ENCODE results near the gene KLHL26. TPM values are rescaled to one million over a fixed set of nuclear protein-coding genes. Genes with fewer than 3 reads are reported as not detected.
"Not testable (repeated sequence)": the region's sequence is repeated elsewhere in the genome, so short reads cannot be mapped to it uniquely, and the experiment has no call there.

KLHL26 gene
- total RNA-seq, 1 donor from 2014 or later = 10.5 TPM

GRCh38 chr19:18600692-18601397 is 36.0 kb upstream of the KLHL26 start:
- intact Hi-C loops (cut with micrococcal nuclease) = not testable (repeated sequence)

- intact Hi-C loops (cut with micrococcal nuclease) = no loop called here
Measured at GRCh38 chr19:18601875-18602274, 35.0 kb upstream of the KLHL26 start.

- intact Hi-C loops (cut with micrococcal nuclease) = no loop called here
Measured at GRCh38 chr19:18603255-18603957, 33.4 kb upstream of the KLHL26 start.

GRCh38 chr19:18603958-18604819 is 32.6 kb upstream of the KLHL26 start:
- intact Hi-C loops (cut with micrococcal nuclease) = no loop called here

- intact Hi-C loops (cut with micrococcal nuclease) = no loop called here
Measured at GRCh38 chr19:18604820-18605159, 32.0 kb upstream of the KLHL26 start.

GRCh38 chr19:18605196-18605545 is 31.7 kb upstream of the KLHL26 start:
- intact Hi-C loops (cut with micrococcal nuclease) = no loop called here

GRCh38 chr19:18605546-18606280 is 31.1 kb upstream of the KLHL26 start:
- intact Hi-C loops (cut with micrococcal nuclease) = no loop called here

- intact Hi-C loops (cut with micrococcal nuclease) = no loop called here
Measured at GRCh38 chr19:18606281-18607225, 30.3 kb upstream of the KLHL26 start, which contains the start of gene CRLF1. Gene CRLF1, minus strand, starts transcription at chr19:18606799. Its CDS starts 143 bp downstream, at chr19:18606656.

- intact Hi-C loops (cut with micrococcal nuclease) = no loop called here
Measured at GRCh38 chr19:18607226-18608101, 29.4 kb upstream of the KLHL26 start.

GRCh38 chr19:18608102-18608804 is 28.6 kb upstream of the KLHL26 start:
- intact Hi-C loops (cut with micrococcal nuclease) = no loop called here

GRCh38 chr19:18608805-18609716 is 27.8 kb upstream of the KLHL26 start:
- intact Hi-C loops (cut with micrococcal nuclease) = no loop called here

- intact Hi-C loops (cut with micrococcal nuclease) = loop anchor here (5.0 kb wide), 1 partner anchor 178 kb away; no protein-coding TSS in a partner anchor
Measured at GRCh38 chr19:18609717-18610051, 27.1 kb upstream of the KLHL26 start.

- intact Hi-C loops (cut with micrococcal nuclease) = loop anchor here (5.0 kb wide), 1 partner anchor 177 kb away; no protein-coding TSS in a partner anchor
Measured at GRCh38 chr19:18610245-18610555, 26.6 kb upstream of the KLHL26 start.

- intact Hi-C loops (cut with micrococcal nuclease) = loop anchor here (5.0 kb wide), 1 partner anchor 177 kb away; no protein-coding TSS in a partner anchor
Measured at GRCh38 chr19:18610556-18611326, 26.1 kb upstream of the KLHL26 start.

- intact Hi-C loops (cut with micrococcal nuclease) = loop anchor here (5.0 kb wide), 1 partner anchor 176 kb away; no protein-coding TSS in a partner anchor
Measured at GRCh38 chr19:18611327-18612050, 25.3 kb upstream of the KLHL26 start.
